Thyroid gland (tissue), 4 donors: ENCODE results near the gene ACER1. TPM values are rescaled to one million over a fixed set of nuclear protein-coding genes. Genes with fewer than 3 reads are reported as not detected.
A peak's percentile ranks its signal among the peaks of the same experiment; 100 is the strongest.

Experiments
- DNase-seq, 2 donors: peaks; one replicate each; pipeline ENCODE4 v3.0.0-alpha.2; 2019
- H3K27ac ChIP-seq, 3 donors: fragments of 200-600 bp; sonication (generic); 1 replicate in 2 of 3; 2 replicates in 1 of 3; pipeline ENCODE4 v1.5.1; 2016 to 2019; ENCODE audit warnings: mild to moderate bottlenecking in 1 of 3, moderate library complexity in 1 of 3
- H3K27me3 ChIP-seq: fragments of 200-600 bp; sonication (generic); one replicate; pipeline ENCODE4 v1.5.1; 2019
- H3K36me3 ChIP-seq, 2 donors: fragments of 200-600 bp; sonication (generic); one replicate each; pipeline ENCODE4 v1.5.1; 2016 to 2019
- H3K4me1 ChIP-seq, 2 donors: fragments of 200-600 bp; sonication (generic); one replicate each; pipeline ENCODE4 v1.5.1; 2017 to 2019
- H3K4me3 ChIP-seq, 3 donors: fragments of 200-600 bp; sonication (generic); replicated peaks in 1 of 3; 1 replicate in 2 of 3; 2 replicates in 1 of 3; pipeline ENCODE4 v1.5.1; 2016; ENCODE audit warnings: mild to moderate bottlenecking in 1 of 3
- H3K9me3 ChIP-seq: fragments of 200-600 bp; sonication (generic); one replicate; pipeline ENCODE4 v1.5.1; 2017
- CTCF ChIP-seq, 6 experiments: fragments of 200-600 bp in 3 of 6; fragments of 450-650 bp in 3 of 6; sonication (generic) in 3 of 6; IDR thresholded peaks; one replicate each; pipeline ENCODE4 v1.5.1; 2016 to 2019; ENCODE audit warnings: antibody characterized with exemption in 6 of 6, mild to moderate bottlenecking in 2 of 6, inconsistent platforms in 1 of 6, moderate library complexity in 1 of 6
- POLR2A ChIP-seq, 2 donors: fragments of 450-650 bp; IDR thresholded peaks; one replicate each; pipeline ENCODE4 v1.6.1; 2017; ENCODE audit warnings: antibody characterized with exemption in 2 of 2, mild to moderate bottlenecking in 2 of 2, moderate library complexity in 1 of 2
- WGBS, 2 donors: methylation state at CpG; one replicate each; pipeline ENCODE4 v1.1.5; 2017; 5-methylcytosine and 5-hydroxymethylcytosine counted together
- intact Hi-C: fragments of 100-400 bp; cut with DNase I; formaldehyde crosslinking; loops from one replicate; pipeline ENCODE4 v1.15.1; 2023
- total RNA-seq, 4 donors: library from RNA; depleted of rRNA; stranded (reverse); fragments of >200 nt; gene quantifications; one replicate each; pipeline ENCODE4 v1.2.3, GENCODE V29; 2016

The ACER1 gene
- total RNA-seq, 4 donors from 2014 or later = 0.67 TPM; not detected in 3

DNA sequence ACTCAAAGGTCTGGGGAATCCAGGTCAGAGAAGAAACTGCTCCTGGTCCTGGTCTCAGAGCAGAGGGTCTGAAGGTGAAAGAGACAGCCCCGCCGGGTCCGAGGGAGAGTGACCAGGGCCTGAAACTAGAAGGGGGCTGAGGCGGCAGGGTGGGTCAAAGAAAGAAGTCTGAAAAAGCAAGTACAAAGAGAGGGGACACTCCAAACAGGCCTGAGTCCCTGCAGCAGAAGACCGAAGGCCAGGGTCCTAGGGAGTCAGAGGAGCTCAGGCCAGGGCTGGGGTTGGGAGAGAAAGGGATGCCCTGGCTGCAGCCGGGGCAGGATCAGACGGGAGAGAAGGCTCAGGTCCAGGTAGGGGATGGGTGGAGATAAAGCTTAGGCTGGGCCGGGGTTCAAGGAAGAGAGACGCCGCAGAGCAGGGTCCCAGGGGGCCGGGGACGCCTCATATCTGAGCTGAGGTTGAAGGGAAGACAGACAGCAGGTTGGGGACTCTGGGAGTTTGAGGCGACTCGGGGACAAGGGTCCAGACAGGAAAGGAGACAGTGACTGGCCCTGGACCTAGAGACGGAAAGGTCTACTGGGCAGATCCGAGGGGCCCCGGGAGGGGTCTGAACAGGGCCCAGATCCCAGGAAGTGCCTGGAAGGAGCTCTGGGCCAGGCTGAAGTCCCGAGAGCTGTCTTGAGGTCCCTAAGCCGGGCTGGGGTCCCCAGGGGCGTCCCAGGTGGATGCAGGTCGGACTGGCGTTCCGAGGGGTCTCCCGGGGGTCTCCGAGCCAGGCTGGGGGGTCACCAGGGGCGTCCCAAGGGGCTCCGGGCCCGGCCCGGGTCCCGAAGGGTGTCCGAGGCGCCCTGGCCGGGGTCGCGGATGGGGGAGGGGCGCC is 54.4 kb downstream of the ACER1 start:
- Histone ChIP-seq H3K27me3 (no peaks in the 10 kb centered on the region), H3K27ac (peak overlapping the region; percentile 58 to 78 (median 71)), H3K9me3 (no peaks in the 10 kb centered on the region), H3K4me3 (peak overlapping the region; percentile 69 to 93 (median 92)), H3K4me1 (peaks cover 26 to 40% of the 10 kb centered on the region in 2 donors), H3K36me3 (no peaks in the 10 kb centered on the region)
- intact Hi-C loops = loop anchor here (5.0 kb wide), 1 partner anchor 52 kb away; no protein-coding TSS in a partner anchor
- no peak for TF ChIP-seq POLR2A (IDR thresholded peaks at IDR 0.05)
- no peak for TF ChIP-seq CTCF (IDR thresholded peaks at IDR 0.05)
- WGBS, 2 donors = 14 to 16% methylated on average over 15 to 17 of the region's 36 CpGs
- no peak for DNase-seq

DNA sequence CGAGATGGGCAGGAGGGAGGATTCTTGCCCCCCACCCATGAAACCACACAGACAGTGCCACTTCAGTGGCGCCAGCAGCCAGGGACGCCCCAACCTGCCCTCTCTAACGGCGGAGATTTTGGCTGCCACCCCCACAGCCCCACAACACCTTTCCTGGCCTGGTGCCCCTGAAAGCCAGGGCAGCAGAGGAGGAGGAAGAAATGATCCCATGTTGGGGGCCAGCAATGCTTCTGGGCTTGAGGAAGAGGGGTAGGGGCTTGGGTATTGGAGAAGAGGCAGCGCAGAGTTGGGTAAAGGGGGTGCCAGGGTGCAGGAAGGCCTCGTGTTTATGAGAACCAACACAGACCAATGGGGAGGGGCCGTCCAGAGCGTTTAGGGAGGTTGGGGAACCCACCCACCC is 55.4 kb downstream of the ACER1 start:
- TF ChIP-seq POLR2A (IDR thresholded peaks at IDR 0.05) = no peak
- no peak for TF ChIP-seq CTCF (IDR thresholded peaks at IDR 0.05)
- WGBS, 2 donors = 67 to 81% methylated on average over 7 to 9 of the region's 9 CpGs
- no peaks in the 10 kb centered on the region for H3K27me3 ChIP-seq
- no peak overlapping the region for H3K27ac ChIP-seq
- intact Hi-C loops = loop anchor here (5.0 kb wide), 1 partner anchor 51 kb away; no protein-coding TSS in a partner anchor
- no peaks in the 10 kb centered on the region for H3K9me3 ChIP-seq
- DNase-seq = no peak
- no peaks in the 10 kb centered on the region for H3K36me3 ChIP-seq
- peaks cover 35 to 49% of the 10 kb centered on the region in 2 donors for H3K4me1 ChIP-seq
- H3K4me3 ChIP-seq = peak overlapping the region in 1 of 3 donors; percentile 92

- TF ChIP-seq POLR2A (IDR thresholded peaks at IDR 0.05) = no peak
- TF ChIP-seq CTCF (IDR thresholded peaks at IDR 0.05) = no peak
- WGBS, 2 donors = 71 to 84% methylated on average over 11 to 12 of the region's 12 CpGs
- no peaks in the 10 kb centered on the region for H3K9me3 ChIP-seq
- intact Hi-C loops = loop anchor here (5.0 kb wide), 1 partner anchor 49 kb away; no protein-coding TSS in a partner anchor
- no peaks in the 10 kb centered on the region for H3K27me3 ChIP-seq
- DNase-seq = peak; percentile 20 to 30
- H3K4me3 ChIP-seq = no peak overlapping the region
- H3K27ac ChIP-seq = peak overlapping the region in 2 of 3 donors; percentile 16 to 87
- peaks cover 51 to 65% of the 10 kb centered on the region in 2 donors for H3K4me1 ChIP-seq
- no peaks in the 10 kb centered on the region for H3K36me3 ChIP-seq
Measured at GRCh38 chr19:6276447-6276846, 57.0 kb downstream of the ACER1 start.

GRCh38 chr19:6275170-6275744 is 58.2 kb downstream of the ACER1 start:
- H3K27me3 ChIP-seq = no peaks in the 10 kb centered on the region
- no peak for DNase-seq
- peaks cover 0 to under 1% of the 10 kb centered on the region in 2 donors for H3K36me3 ChIP-seq
- H3K4me3 ChIP-seq = no peak overlapping the region
- intact Hi-C loops = loop anchor here (5.0 kb wide), 1 partner anchor 48 kb away; no protein-coding TSS in a partner anchor
- peaks cover 59 to 77% of the 10 kb centered on the region in 2 donors for H3K4me1 ChIP-seq
- TF ChIP-seq CTCF (IDR thresholded peaks at IDR 0.05) = no peak
- TF ChIP-seq POLR2A (IDR thresholded peaks at IDR 0.05) = no peak
- peak overlapping the region in 2 of 3 donors; percentile 82 to 87 for H3K27ac ChIP-seq
- H3K9me3 ChIP-seq = no peaks in the 10 kb centered on the region
- WGBS, 2 donors = 86 to 88% methylated on average over 18 of the region's 18 CpGs
